T-helper 1 cell treated with Interleukin-12 subunit alpha and Interleukin-12 subunit beta and Interleukin-4 antibody, amounts not matched to agents 30 ng/mL and 1 ng/mL, for 36 hours (primary cell): ENCODE measurements around the gene RNPEPL1. TPM values are rescaled to one million over a fixed set of nuclear protein-coding genes. Genes with fewer than 3 reads are reported as not detected.

Experiments used
- intact Hi-C: fragments of 100-400 bp; cut with micrococcal nuclease; formaldehyde crosslinking; loops from one replicate; pipeline ENCODE4 v1.15.1; 2024
- total RNA-seq: library from RNA; stranded (reverse); gene quantifications from 2 replicates; pipeline ENCODE4 v1.2.3, GENCODE V29; 2022

Gene RNPEPL1
- total RNA-seq, 1 donor from 2014 or later = 121 TPM

- intact Hi-C loops = no loop called here
These were observed 7.0 kb downstream of the RNPEPL1 start for GRCh38 chr2:240575101-240575965.

GRCh38 chr2:240576036-240576435 is 7.8 kb downstream of the RNPEPL1 start:
- intact Hi-C loops = no loop called here

GRCh38 chr2:240576436-240577205 is 8.3 kb downstream of the RNPEPL1 start:
- intact Hi-C loops = no loop called here

- intact Hi-C loops = no loop called here
These were observed 9.2 kb downstream of the RNPEPL1 start for GRCh38 chr2:240577281-240578109.

GRCh38 chr2:240578110-240578450 is 9.8 kb downstream of the RNPEPL1 start:
- intact Hi-C loops = no loop called here

- intact Hi-C loops = no loop called here
These were observed 10.2 kb downstream of the RNPEPL1 start for GRCh38 chr2:240578488-240578887.

- intact Hi-C loops = loop anchor here (1.0 kb wide), 1 partner anchor 13 kb away; no protein-coding TSS in a partner anchor
These were observed 10.9 kb downstream of the RNPEPL1 start for GRCh38 chr2:240579071-240579762.

GRCh38 chr2:240579771-240580614 is 11.7 kb downstream of the RNPEPL1 start:
- intact Hi-C loops = loop anchor here (1.0 kb wide), 1 partner anchor 14 kb away; no protein-coding TSS in a partner anchor

GRCh38 chr2:240581811-240582210 is 13.5 kb downstream of the RNPEPL1 start:
- intact Hi-C loops = no loop called here

- intact Hi-C loops = no loop called here
These were observed 14.5 kb downstream of the RNPEPL1 start for GRCh38 chr2:240582781-240583180.

GRCh38 chr2:240583774-240584173 is 15.5 kb downstream of the RNPEPL1 start:
- intact Hi-C loops = no loop called here

GRCh38 chr2:240584486-240585031 is 16.3 kb downstream of the RNPEPL1 start:
- intact Hi-C loops = no loop called here

- intact Hi-C loops = no loop called here
These were observed 16.8 kb downstream of the RNPEPL1 start for GRCh38 chr2:240585101-240585500.

GRCh38 chr2:240585681-240586197 is 17.5 kb downstream of the RNPEPL1 start:
- intact Hi-C loops = loop anchor here (1.0 kb wide), 9 partner anchors 19 to 1296 kb away; partner anchors contain the start of genes GPR35, HDLBP, SEPTIN2 and STK25

GRCh38 chr2:240586198-240586918 is 18.1 kb downstream of the RNPEPL1 start, which contains the start of gene CAPN10:
Gene CAPN10 (plus strand): TSS chr2:240586734. CDS start chr2:240586912, 178 bp downstream.
- intact Hi-C loops = loop anchor here (1.0 kb wide), 9 partner anchors 20 to 1295 kb away; partner anchors contain the start of genes GPR35, HDLBP, SEPTIN2 and STK25

GRCh38 chr2:240586919-240587800 is 18.9 kb downstream of the RNPEPL1 start:
- intact Hi-C loops = loop anchor here (1.0 kb wide), 9 partner anchors 21 to 1294 kb away; partner anchors contain the start of genes GPR35, HDLBP, SEPTIN2 and STK25

- intact Hi-C loops = no loop called here
These were observed 19.8 kb downstream of the RNPEPL1 start for GRCh38 chr2:240588006-240588655.
